H1 (cell line): ENCODE data around the gene TMEM108. TPM values are rescaled to one million over a fixed set of nuclear protein-coding genes. Genes with fewer than 3 reads are reported as not detected.

Experiments
- TAF7 ChIP-seq: optimal IDR thresholded peaks from 2 replicates; pipeline ENCODE3; 2011; ENCODE audit warnings: low read depth, mild to moderate bottlenecking, inconsistent platforms, low read length, moderate library complexity, borderline replicate concordance
- polyA plus RNA-seq, 7 experiments: library from polyadenylated mRNA; depleted of rRNA in 3 of 7; stranded (reverse) in 5 of 7; unstranded in 2 of 7; fragments of >200 nt in 5 of 7; fragments of 200-250 nt in 2 of 7; gene quantifications; 1 replicate in 5 of 7; 2 replicates in 1 of 7; 4 replicates in 1 of 7; pipeline versions ENCODE4 v1.2.1 to v1.2.3, GENCODE V29; 2011 to 2013; ENCODE audit warnings: missing spikeins in 2 of 7, mixed read lengths in 2 of 7
- total RNA-seq: library from RNA; stranded (reverse); fragmentation: NEBNext Ultra II Directional; extraction: Animal tissue kit (Norgen Biotek cat#: 25700); gene quantifications from 2 replicates; pipeline ENCODE4 v1.2.1, GENCODE V29; 2021

The TMEM108 gene
- total and polyA plus RNA-seq, 2 of the 8 experiments (the other 6 are each of a cell fraction or from before 2014, with no cell fraction given), result 14.3 to 16.2 TPM

DNA sequence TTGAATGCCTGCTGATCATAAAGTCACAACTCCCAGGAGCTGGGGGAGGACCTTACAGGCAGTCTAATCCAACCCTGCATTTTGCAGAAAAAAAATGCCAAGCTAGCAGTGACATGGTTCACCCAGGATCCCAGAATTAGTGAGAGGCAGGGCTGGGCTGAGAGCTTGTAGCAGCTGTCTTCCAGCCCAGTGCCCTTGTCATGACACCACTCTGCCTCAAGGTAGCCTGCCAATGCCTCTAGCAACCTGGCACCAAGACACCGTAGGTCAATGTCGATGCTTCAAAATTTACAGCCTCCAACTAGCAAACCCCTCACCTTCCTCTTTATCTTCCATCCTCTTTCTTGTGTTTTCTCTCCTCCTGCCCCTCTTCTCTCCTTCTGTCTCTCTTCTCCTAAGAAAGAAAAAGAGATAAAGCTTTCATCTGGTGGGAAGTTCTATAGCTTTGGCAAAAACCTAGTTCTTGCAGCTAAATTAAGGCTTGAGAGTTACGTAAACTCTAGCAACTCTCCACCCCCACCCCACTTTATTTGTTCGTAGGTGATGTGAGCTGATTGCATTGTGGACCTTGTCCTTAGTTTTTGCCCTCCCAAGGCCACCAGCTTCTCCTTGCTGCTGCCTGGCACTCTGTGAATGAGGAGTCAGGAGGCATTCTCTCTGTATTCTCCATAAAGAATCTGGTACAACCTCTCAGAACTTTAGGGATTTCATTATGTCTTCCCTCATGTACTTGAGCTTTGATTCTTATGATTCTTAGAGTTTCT is 343.3 kb downstream of the TMEM108 start (continued):
- no peak for TF ChIP-seq TAF7
